C4-2B (cell line): ENCODE data around the gene ABHD16B.

Experiments
- ZFX ChIP-seq: fragments of 450-650 bp; IDR thresholded peaks from 2 replicates; pipeline ENCODE4 v1.6.1; 2017
- TF ChIP-seq, protein P1 (sequence below): fragments of 450-650 bp; conservative IDR thresholded peaks from 2 replicates; pipeline ENCODE4 v1.5.1; 2017; ENCODE audit warnings: mild to moderate bottlenecking

DNA sequence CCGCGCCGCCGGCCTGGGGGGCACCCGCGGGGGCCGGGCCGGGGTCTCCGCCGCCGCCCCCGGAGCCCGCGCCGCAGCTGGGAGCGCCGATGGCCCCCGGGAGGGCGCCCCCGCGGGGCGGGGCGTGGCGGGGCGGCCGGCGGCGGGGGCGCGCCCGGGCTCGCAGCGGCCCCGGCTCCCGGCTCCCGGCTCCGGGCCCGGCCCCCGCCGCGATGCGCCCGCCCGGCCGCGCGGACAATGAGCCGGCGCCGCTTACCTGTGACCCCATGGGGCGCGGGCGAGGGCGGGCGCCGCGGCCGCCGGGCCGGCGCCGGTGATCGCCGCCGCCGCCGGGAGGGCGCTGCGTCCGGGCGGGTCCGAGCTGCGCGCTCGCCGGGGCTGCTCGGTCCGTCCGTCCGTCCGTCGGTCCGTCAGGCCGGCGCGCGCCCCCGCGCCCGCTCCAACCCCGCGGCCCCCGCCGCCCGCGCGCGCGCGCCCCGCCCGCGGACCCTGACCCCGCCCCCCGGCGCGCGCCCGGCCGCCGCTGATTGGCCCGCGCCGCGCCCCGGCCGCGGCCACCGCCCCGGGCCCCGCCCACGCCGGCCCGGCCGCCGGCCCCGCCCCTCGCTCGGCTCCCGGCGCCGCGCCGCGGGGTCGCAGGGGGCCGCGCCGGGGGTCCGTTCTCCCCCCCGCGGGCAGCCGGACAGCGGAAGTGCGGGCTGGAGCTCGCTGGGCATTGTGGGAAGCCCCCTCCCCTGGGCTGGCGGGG, 30.3 kb upstream of the ABHD16B start, which contains the start of gene ZBTB46:
- TF ChIP-seq, protein P1, sequence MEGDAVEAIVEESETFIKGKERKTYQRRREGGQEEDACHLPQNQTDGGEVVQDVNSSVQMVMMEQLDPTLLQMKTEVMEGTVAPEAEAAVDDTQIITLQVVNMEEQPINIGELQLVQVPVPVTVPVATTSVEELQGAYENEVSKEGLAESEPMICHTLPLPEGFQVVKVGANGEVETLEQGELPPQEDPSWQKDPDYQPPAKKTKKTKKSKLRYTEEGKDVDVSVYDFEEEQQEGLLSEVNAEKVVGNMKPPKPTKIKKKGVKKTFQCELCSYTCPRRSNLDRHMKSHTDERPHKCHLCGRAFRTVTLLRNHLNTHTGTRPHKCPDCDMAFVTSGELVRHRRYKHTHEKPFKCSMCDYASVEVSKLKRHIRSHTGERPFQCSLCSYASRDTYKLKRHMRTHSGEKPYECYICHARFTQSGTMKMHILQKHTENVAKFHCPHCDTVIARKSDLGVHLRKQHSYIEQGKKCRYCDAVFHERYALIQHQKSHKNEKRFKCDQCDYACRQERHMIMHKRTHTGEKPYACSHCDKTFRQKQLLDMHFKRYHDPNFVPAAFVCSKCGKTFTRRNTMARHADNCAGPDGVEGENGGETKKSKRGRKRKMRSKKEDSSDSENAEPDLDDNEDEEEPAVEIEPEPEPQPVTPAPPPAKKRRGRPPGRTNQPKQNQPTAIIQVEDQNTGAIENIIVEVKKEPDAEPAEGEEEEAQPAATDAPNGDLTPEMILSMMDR, result no peak
- TF ChIP-seq ZFX, result no peak
